ENCODE results near the gene SLC25A42. TPM values are rescaled to one million over a fixed set of nuclear protein-coding genes. Genes with fewer than 3 reads are reported as not detected.
A peak's percentile ranks its signal among the peaks of the same experiment; 100 is the strongest.
"Not testable (repeated sequence)": the region's sequence is repeated elsewhere in the genome, so short reads cannot be mapped to it uniquely, and the experiment has no call there.

The SLC25A42 gene
- polyA plus RNA-seq, 1 donor, result 10.3 TPM

GRCh38 chr19:19138109-19138981 lies 74.6 kb downstream of the SLC25A42 start, which contains the start of gene TMEM161A:
Gene TMEM161A (minus strand): TSS chr19:19138478. CDS start chr19:19138428, 50 bp downstream.
- peak; percentile 98 for DNase-seq

GRCh38 chr19:19139876-19140229 lies 76.1 kb downstream of the SLC25A42 start:
- no peak for DNase-seq

GRCh38 chr19:19140476-19140875 lies 76.7 kb downstream of the SLC25A42 start:
- DNase-seq, result no peak

- no peak for DNase-seq
These were observed 78.6 kb downstream of the SLC25A42 start for GRCh38 chr19:19142347-19142746.

GRCh38 chr19:19145281-19145680 lies 81.5 kb downstream of the SLC25A42 start:
- DNase-seq, result no peak

GRCh38 chr19:19145684-19146608 lies 82.2 kb downstream of the SLC25A42 start:
- DNase-seq, result peak; percentile 61

- no peak for DNase-seq
These were observed 83.1 kb downstream of the SLC25A42 start for GRCh38 chr19:19146865-19147264.

GRCh38 chr19:19147344-19147743 lies 83.5 kb downstream of the SLC25A42 start:
- no peak for DNase-seq

GRCh38 chr19:19148504-19148903 lies 84.7 kb downstream of the SLC25A42 start:
- DNase-seq, result not testable (repeated sequence)

GRCh38 chr19:19149435-19149834 lies 85.6 kb downstream of the SLC25A42 start:
- DNase-seq, result no peak

- no peak for DNase-seq
These were observed 87.6 kb downstream of the SLC25A42 start for GRCh38 chr19:19151418-19151817.

- DNase-seq, result no peak
These were observed 89.0 kb downstream of the SLC25A42 start for GRCh38 chr19:19152668-19153384.

- DNase-seq, result no peak
These were observed 91.1 kb downstream of the SLC25A42 start for GRCh38 chr19:19154768-19155494.

- no peak for DNase-seq
These were observed 91.9 kb downstream of the SLC25A42 start for GRCh38 chr19:19155495-19156219.

- no peak for DNase-seq
These were observed 94.0 kb downstream of the SLC25A42 start for GRCh38 chr19:19157808-19158207.

GRCh38 chr19:19159534-19159933 lies 95.7 kb downstream of the SLC25A42 start:
- DNase-seq, result no peak

- DNase-seq, result no peak
These were observed 96.8 kb downstream of the SLC25A42 start for GRCh38 chr19:19160461-19161035.

- DNase-seq, result no peak
These were observed 98.7 kb downstream of the SLC25A42 start for GRCh38 chr19:19162495-19162894.

All from hindlimb muscle (tissue), 1 donor.